Omental fat pad (tissue), 4 donors: ENCODE results near the gene MEX3B. TPM values are rescaled to one million over a fixed set of nuclear protein-coding genes. Genes with fewer than 3 reads are reported as not detected.

Experiments used
- ATAC-seq: fragments of 150-250 bp; one replicate; pipeline ENCODE4 v1.9.1; 2016; ENCODE audit warnings: mild to moderate bottlenecking, moderate library complexity; ENCODE audit not compliant: low FRiP score
- DNase-seq: peaks from one replicate; pipeline ENCODE4 v3.0.0-alpha.2; 2019; ENCODE audit warnings: low spot score
- total RNA-seq, 4 donors: library from RNA; depleted of rRNA; stranded (reverse); fragments of >200 nt; gene quantifications; one replicate each; pipeline ENCODE4 v1.1.0, GENCODE V29; 2016
- TF ChIP-seq, protein P1 (sequence below), 3 donors: fragments of 450-650 bp; IDR thresholded peaks; one replicate each; pipeline ENCODE4 v1.5.1; 2016 to 2017; ENCODE audit warnings: antibody characterized with exemption in 3 of 3, mild to moderate bottlenecking in 3 of 3, moderate library complexity in 2 of 3

Gene MEX3B
- total RNA-seq, 4 donors from 2014 or later, result 0.48 to 1.6 (median 0.84) TPM

DNA sequence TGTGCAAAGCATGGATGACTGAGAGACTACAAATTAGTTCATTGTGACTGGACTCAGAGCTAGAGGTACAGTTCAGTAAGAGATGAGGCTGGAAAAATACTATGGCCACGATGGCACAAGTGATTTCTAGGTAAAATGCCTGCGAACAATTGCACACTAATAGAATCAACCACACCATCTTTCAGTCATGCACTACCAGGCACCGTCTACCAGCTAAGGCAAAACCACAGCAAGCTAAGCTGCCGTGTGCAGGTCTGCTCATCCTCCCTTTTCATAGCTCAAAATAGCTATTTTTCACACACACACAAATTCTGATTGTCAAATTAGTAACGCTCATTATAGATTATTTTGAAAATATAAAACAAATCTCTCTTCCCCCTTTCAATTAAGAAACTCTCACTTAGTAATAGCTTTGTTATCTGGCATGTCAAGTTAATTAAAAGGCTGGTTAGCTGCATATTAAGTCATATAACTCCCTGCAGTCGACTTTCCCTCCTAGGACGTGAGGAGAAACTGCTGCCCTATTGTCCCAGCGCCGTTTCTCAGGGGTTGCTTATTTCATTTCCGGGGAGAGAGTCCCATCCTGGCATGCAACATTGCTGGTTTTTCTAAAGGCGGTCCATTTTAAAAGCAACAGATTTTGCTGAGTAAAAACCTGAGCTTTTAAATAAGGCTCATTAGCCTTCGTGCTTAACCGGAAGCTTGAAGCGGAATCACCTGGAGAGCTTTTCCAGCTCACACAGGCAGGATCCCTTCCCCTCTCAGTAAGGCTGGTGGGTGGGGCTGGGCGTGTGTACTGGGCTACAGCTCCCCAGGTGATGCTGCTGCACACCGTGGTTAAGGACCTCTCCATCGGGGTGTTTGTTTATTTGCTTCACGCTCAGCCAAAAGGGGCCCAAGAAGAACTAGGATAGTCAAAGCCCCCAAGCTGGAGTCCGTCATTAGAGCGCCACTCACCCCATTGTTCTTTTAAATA is 16.9 kb upstream of the MEX3B start:
- no peak for ATAC-seq
- DNase-seq, result no peak
- TF ChIP-seq, protein P1, sequence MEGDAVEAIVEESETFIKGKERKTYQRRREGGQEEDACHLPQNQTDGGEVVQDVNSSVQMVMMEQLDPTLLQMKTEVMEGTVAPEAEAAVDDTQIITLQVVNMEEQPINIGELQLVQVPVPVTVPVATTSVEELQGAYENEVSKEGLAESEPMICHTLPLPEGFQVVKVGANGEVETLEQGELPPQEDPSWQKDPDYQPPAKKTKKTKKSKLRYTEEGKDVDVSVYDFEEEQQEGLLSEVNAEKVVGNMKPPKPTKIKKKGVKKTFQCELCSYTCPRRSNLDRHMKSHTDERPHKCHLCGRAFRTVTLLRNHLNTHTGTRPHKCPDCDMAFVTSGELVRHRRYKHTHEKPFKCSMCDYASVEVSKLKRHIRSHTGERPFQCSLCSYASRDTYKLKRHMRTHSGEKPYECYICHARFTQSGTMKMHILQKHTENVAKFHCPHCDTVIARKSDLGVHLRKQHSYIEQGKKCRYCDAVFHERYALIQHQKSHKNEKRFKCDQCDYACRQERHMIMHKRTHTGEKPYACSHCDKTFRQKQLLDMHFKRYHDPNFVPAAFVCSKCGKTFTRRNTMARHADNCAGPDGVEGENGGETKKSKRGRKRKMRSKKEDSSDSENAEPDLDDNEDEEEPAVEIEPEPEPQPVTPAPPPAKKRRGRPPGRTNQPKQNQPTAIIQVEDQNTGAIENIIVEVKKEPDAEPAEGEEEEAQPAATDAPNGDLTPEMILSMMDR (IDR thresholded peaks at IDR 0.05), result no peak

DNA sequence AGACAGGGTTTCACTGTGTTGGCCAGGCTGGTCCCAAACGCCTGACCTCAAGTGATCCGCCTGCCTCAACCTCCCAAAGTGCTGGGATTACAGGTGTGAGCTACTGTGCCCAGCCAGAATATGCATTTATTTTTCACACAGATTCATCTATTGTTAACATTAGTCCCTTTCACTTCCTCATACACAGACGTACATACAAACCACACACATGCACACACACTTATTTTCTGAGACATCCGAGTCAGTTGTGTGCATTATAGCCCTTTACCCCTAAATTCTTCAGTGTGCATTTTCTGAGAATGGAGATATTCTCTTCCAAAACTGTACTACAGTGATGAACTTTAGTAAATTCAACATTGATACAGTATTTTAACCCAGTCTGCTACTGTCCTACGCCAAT is 15.0 kb upstream of the MEX3B start:
- TF ChIP-seq, protein P1 (IDR thresholded peaks at IDR 0.05), result no peak
- DNase-seq, result no peak
- no peak for ATAC-seq

DNA sequence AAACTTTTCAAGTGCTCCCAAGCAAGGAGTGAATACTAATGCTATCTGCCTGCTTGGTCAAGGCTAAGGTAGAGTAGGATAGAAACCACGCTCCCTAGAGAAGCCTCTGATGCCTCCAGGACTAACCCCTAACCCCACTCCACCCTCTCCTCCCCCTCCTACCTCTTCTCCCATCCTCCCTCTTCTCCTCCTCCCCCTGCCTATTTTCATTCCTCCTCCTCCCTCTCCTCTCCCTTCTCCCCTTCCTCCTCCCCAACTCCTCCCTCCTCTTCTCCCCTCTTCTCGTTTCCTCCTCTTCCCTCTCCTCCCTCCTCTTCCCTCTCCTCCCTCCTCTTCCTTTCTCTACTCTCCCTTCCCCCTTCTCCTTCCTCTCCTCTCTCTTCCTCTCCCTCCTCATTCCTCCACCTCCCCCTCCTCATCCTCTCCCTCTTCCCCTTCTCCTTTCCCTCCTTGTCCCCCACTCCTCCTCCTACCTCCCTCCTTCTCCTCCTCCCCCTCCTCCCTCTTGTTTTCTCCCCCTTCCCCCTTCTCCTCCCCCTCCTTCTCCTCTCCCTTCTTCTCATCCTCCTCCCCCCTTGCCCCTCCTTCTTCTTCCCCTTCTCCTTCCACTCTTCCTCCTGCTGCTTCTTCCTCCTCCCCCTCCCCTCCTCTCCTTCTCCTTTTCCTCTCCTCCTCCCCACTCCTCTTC is 12.8 kb upstream of the MEX3B start:
- TF ChIP-seq, protein P1 (IDR thresholded peaks at IDR 0.05), result no peak
- DNase-seq (no peak), ATAC-seq (no peak)

DNA sequence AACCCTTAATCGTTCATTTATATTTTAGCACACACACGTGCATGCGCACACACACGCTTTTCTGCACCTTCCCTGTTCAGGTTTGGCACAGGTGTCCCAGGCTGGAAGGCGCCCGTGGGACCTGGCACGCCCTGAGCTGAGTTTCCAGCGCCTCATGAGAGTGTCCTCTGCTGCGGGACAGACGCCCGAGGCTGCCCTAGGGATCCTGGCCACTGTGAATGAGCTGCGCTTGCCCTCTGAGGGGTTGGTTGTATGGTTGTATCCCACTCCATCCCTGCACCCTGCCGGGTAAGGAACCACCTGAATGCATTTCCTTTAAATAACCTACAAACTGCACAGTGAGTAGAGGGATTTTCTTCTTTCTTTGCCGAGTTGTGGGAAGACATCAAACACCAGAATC is 12.2 kb upstream of the MEX3B start:
- TF ChIP-seq, protein P1 (IDR thresholded peaks at IDR 0.05), result no peak
- ATAC-seq (no peak), DNase-seq (no peak)

DNA sequence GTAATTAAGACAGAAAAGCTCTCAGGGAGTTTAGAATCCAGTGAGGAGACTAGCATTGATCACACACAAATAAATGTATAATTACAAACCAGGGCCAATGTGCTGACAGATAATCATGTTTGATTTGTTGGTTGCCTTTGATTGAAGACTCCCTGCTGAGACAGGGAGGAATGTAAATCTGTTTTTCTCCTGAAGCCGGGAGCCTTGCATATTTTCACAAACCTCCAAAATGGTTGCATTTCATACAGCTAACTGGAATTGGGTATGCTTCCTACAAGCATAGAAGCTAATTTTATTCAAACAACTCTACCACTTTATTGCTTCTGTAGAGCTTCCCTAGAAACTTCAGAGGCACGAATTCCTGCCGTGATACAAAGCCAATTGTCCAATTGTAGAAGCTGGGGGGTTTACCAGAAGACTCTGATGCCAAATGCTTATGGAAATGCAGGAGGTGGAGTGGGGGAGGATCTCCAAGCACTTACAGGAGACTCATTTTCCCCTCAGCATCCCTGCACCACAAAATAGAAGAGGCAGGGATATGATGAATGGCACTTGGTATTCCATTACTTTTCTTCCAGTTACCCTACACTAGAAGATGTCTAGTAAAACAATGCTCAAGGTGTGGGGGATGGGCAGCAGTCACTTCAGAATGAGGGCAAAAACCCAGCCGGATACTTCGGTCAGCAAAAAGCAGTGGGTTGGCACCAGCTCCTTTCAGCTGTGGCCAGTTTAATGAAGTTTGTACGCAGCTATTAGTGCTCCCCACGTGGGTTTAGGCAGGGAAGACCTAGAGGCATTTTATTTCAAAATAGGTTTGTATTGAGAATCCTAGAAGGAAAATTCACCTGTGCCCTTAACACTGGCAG is 11.4 kb upstream of the MEX3B start:
- TF ChIP-seq, protein P1 (IDR thresholded peaks at IDR 0.05), result no peak
- ATAC-seq (no peak), DNase-seq (no peak)

DNA sequence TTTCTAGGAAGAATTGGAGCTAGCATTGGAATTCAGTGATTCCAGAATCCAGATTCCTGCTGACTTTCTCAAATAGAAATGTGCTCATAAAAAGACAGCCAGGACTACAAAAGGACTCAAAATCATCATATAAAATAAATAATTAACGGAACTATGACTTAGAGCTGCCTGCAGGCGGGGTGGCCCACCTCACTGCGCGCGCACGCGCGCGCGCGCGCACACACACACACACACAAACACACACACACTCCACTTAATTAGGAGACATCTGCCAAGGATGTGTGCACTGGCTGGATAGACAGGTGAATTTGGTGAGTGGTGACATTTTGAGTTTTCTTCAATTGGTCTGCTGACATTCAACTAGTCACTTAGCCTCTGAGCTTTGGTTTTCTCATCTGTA is 6.9 kb upstream of the MEX3B start:
- ATAC-seq (no peak), DNase-seq (no peak)
- TF ChIP-seq, protein P1 (IDR thresholded peaks at IDR 0.05), result no peak
